Stimulated activated CD4-positive, alpha-beta T cell treated with anti-CD3 and anti-CD28 coated beads, Interleukin-12 subunit alpha, Interleukin-12 subunit beta, amount 100 ng/mL, for 4 hours (primary cell): ENCODE data around the gene SLC35E3.
"Not testable (repeated sequence)": the region's sequence is repeated elsewhere in the genome, so short reads cannot be mapped to it uniquely, and the experiment has no call there.

Experiments used
- DNase-seq: peaks from one replicate; pipeline ENCODE4 v3.0.0-alpha.2; 2020

Gene SLC35E3

DNA sequence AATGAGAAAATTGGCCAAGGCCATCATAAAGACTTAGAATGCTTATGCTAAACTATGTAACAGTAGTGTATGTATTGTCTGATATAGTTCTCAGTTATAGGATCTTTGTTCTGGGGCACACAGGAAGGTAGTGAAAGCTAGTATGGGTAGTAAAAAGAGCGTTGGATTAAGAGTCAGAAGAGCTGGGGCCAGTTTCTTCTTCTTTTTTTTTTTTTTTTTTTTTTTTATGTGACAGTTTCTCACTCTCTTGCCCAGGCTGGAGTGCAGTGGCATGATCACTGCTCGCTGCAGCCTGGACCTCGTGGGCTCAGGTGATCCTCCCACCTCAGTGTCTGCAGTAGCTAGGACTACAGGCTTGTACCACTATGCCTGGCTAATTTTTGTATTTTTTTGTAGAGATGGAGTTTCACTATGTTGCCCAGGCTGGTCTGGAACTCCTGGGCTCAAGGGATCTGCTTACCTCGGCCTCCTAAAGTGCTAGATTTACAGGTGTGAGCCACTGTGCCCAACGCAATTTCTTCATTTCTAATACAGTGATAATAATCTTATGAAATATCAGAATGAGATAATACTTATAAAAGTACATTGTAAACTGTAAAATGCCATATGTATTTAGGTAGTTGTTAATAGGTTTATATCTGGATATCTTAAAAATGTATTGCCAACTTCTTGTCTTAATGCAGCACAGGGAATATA lies 69.4 kb downstream of the SLC35E3 start:
- DNase-seq = no peak

DNA sequence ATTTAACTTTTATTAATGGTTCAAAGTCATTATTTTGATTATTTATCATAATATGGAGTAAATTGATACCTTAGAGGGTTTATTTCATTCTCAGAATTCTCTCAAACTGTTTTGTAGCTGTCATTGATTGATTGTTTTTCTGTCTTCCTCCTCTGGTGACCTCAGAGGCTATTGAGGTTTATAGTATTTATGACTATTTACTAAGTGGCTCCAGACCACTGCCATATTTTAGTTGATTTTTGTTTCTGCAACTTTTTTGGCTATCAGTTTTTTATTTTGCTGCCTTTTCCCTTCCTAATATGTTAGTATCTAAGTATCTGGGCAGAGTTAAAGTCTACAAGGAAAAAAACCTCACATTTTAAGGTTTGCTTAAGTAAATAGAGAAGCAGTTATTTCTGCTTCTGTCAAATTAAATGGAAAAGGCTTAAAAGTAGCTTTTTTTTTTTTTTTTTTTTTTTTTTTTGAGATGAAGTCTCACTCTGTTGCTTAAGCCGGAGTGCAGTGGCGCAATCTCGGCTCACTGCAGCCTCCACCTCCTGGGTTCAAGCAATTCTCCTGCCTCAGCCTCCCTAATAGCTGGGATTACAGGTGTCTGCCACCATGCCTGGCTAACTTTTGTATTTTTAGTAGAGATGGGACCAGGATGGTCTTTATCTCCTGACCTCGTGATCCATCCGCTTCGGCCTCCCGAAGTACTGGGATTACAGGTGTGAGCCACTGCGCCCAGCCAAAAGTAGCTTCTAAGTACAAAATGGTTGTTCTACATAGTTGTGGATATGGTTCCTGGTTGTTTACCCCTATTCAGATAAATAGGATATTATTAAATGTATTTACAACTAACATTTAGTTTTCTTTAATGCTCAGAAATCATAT lies 70.2 kb downstream of the SLC35E3 start:
- no peak for DNase-seq

DNA sequence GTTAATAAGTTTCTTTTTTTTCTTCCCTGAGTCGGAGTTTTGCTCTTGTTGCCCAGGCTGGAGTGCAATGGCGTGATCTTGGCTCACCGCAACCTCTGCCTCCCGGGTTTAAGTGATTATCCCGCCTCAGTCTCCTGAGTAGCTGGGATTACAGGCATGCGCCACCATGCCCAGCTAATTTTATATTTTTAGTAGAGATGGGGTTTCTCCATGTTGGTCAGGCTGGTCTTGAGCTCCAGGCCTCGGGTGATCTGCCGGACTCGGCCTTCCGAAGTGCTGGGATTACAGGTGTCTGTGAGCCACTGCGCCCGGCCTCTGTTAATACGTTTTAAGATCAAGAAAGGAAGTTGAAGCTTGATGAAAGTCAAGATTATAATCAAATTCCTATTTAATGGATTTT lies 73.5 kb downstream of the SLC35E3 start:
- DNase-seq = not testable (repeated sequence)

DNA sequence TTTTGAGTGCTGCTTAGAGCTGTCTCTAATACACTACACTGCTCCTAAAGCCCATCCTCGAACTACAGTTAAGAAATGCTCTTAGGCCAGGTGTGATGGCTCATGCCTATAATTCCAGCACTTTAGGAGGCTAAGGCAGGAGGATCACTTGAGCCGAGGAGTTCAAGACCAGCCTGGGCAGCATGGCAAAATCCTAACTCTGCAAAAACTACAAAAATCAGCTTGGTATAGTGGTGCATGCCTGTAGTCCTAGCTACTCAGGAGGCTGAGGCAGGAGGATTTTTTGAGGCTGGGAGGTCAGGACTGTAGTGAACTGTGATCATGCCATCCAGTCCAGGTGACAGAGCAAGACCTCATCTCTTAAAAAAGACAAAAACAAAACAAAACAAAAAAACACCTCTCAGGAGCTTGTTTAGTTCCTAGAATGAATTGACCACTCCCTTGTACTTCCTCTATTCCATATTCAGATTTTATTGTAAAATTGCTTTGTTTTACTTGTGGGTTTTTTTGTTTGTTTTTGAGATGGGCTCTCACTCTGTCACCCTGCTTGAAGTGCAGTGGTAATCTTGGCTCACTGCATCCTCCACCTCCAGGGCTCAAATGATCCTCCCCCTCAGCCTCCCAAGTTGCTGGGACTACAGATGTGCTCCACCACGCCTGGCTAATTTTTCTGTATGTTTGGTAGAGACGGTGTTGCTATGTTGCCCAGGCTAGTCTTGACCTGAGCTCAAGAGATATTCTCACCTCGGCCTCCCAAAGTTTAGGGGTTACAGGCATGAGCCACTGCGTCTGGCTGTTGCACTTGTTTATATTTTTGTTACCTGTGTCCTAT lies 75.6 kb downstream of the SLC35E3 start:
- DNase-seq = no peak

DNA sequence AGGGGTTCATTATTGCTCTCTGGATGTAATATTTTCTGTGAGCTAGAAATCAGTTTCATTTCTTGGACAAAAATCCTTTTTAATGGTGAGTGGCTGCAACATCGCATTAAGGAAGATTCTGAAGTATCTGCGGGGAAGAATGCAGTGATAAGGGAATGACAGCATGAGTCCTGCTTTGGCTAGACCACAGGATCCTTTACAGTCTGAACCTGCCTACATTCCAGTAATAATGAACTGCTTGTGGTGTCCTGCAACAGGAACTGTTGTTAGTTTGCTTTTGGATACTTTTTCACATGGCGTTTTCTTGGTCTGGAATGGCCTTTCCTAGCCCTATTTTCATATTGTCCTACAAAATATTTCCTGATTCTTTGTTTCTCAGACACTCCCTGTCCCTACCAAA lies 77.7 kb downstream of the SLC35E3 start:
- no peak for DNase-seq

DNA sequence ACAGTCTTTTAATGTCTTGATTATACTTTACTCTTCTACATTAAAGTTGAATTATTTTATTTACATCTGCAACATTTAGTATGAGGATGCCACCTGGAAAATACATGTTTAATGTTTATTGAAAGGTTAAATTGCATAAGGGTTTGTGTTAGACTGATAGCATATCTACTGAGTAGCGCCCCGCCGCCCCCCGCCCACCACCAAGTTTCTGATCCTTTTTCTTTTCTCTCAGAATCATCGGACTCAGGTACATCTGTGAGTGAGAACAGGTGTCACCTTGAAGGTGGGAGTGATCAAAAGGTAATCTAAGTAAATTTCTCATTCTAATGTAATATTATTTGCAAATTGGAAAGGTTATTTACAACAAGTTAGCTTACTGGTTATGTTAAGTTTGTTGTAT lies 78.2 kb downstream of the SLC35E3 start:
- DNase-seq = no peak

DNA sequence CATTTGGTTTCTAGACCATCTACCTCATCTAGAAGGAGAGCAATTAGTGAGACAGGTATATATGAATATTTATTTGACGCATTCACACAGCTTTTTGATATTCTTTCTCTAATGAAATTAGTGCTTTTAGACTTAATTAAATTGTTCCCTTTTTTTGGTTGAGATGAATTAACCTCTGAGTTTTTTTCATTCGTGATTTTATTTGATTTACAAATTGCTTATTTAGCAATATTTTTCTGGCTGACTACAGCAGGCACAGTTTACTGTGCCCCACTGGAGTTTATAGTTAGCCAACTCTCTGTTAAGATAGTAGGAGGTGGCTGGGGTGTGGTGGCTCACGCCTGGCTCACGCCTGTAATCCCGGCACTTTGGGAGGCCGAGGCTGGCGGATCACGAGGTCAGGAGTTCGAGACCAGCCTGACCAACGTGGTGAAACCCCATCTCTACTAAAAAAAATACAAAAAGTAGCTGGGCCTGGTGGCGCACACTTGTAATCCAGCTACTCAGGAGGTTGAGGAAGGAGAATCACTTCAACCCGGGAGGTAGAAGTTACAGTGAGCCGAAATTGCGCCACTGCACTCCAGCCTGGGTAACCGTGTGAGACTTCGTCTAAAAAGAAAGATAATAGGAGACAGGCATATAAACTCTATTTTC lies 78.7 kb downstream of the SLC35E3 start:
- no peak for DNase-seq

DNA sequence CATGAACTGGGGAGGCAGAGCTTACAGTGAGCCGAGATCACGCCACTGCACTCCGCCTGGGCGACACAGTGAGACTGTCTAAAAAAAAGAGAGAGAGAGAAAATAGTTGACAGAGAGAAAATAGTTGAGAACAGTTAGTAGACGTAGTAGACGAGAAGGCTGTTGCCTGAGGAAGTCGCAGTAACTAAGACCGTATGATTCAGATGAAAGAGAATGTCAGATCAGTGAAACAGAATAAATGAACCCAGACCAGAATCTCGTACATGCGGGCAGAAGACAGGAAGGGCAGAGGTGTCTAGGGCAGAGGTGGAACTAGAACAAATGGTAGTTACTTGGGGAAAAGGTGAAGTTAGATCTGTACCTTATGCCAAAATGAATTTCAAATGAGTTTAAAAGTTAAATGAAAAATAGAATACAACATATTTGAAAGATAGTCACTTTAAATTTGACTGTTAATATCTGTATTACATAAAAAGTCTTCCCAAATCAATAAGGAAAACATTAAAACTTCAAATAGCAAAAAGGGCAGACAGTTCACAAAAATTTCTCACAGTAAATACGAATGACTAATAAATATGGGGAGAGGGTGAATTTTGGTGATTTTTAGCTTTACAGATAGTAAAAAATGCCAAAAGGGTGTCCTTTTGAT lies 79.7 kb downstream of the SLC35E3 start:
- DNase-seq = no peak

DNA sequence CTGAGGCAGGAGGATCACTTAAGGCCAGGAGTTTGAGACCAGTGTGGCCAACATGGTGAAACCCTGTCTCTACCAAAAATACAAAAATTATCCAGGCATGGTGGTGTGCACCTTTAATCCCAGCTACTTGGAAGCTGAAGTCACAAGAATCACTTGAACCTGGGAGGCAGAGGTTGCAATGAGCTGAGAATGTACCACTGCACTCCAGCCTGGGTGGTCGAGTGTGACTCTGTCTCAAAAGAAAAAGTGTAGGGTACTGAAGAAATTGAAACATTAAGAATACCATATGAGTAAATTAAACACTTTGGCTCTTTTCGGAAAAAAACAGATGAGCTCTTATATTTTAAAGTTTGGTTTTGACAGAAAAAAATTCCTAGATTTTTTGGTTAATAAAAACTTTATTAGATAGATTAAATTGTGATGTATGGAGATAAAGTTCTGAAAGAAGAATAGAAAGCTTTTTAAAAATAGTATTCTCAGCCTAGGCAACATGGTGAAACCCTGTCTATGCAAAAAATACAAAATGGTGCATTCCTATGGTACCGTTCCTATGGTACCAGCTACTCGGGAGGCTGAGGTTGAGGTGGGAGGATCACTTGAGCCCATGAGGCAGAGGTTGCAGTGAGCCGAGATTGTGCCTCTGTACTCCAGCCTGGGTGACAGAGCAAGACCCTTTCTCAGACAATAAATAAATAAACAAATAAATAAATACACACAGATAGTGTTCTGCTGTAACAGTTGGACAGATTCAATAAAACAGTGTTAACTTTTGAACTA lies 82.1 kb downstream of the SLC35E3 start:
- DNase-seq = no peak

DNA sequence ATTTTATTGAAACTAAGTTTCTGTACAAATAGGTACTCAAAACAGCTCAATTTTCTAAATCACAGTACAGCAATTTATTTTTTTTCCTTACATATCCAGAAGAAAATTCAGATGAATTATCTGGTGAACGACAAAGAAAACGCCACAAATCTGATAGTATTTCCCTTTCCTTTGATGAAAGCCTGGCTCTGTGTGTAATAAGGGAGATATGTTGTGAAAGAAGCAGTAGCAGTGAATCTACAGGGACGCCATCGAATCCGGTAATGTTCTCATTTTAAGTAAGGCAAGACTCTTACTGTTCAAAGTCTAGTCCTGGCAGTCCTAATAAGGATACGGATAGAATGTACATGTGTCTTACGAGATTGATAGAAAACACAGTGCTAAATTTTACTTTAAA lies 82.7 kb downstream of the SLC35E3 start:
- DNase-seq = no peak
